Tibial artery (tissue), 4 donors: Measurements from ENCODE around the gene ABHD16B.
A peak's percentile ranks its signal among the peaks of the same experiment; 100 is the strongest.
"Not testable (repeated sequence)": the region's sequence is repeated elsewhere in the genome, so short reads cannot be mapped to it uniquely, and the experiment has no call there.

Experiments used
- DNase-seq, 2 donors: peaks; one replicate each; pipeline ENCODE4 v3.0.0-alpha.2; 2019
- H3K27ac ChIP-seq, 2 donors: fragments of 200-600 bp; sonication (generic) in 1 of 2; 1 replicate in 1 of 2; 2 replicates in 1 of 2; pipeline ENCODE4 v1.5.1; 2018 to 2019; ENCODE audit warnings: mild to moderate bottlenecking in 1 of 2
- H3K27me3 ChIP-seq, 2 donors: fragments of 200-600 bp; sonication (generic) in 1 of 2; one replicate each; pipeline versions ENCODE4 v1.5.1 to v1.6.0; 2016 to 2019
- H3K36me3 ChIP-seq, 3 donors: fragments of 200-600 bp; sonication (generic) in 2 of 3; one replicate each; pipeline ENCODE4 v1.5.1; 2016 to 2019; ENCODE audit warnings: mild to moderate bottlenecking in 2 of 3
- H3K4me1 ChIP-seq, 4 donors: fragments of 200-600 bp; sonication (generic) in 2 of 4; 1 replicate in 3 of 4; 2 replicates in 1 of 4; pipeline ENCODE4 v1.5.1; 2016 to 2019
- H3K4me3 ChIP-seq, 2 donors: fragments of 200-600 bp; sonication (generic) in 1 of 2; 1 replicate in 1 of 2; 2 replicates in 1 of 2; pipeline ENCODE4 v1.5.1; 2018 to 2019; ENCODE audit warnings: mild to moderate bottlenecking in 2 of 2
- H3K9me3 ChIP-seq, 3 donors: fragments of 200-600 bp; sonication (generic) in 1 of 3; one replicate each; pipeline ENCODE4 v1.5.1; 2016 to 2019
- intact Hi-C: fragments of 100-400 bp; cut with DNase I; formaldehyde crosslinking; loops from one replicate; pipeline ENCODE4 v1.15.0; 2023; ENCODE audit warnings: low total_unique reads
- TF ChIP-seq, protein P1 (sequence below), 2 experiments: fragments of 200-600 bp in 1 of 2; fragments of 450-650 bp in 1 of 2; IDR thresholded peaks; one replicate each; pipeline ENCODE4 v1.5.1; 2017 to 2019; ENCODE audit warnings: antibody characterized with exemption in 2 of 2, mild to moderate bottlenecking in 1 of 2, moderate library complexity in 1 of 2

ABHD16B gene

DNA sequence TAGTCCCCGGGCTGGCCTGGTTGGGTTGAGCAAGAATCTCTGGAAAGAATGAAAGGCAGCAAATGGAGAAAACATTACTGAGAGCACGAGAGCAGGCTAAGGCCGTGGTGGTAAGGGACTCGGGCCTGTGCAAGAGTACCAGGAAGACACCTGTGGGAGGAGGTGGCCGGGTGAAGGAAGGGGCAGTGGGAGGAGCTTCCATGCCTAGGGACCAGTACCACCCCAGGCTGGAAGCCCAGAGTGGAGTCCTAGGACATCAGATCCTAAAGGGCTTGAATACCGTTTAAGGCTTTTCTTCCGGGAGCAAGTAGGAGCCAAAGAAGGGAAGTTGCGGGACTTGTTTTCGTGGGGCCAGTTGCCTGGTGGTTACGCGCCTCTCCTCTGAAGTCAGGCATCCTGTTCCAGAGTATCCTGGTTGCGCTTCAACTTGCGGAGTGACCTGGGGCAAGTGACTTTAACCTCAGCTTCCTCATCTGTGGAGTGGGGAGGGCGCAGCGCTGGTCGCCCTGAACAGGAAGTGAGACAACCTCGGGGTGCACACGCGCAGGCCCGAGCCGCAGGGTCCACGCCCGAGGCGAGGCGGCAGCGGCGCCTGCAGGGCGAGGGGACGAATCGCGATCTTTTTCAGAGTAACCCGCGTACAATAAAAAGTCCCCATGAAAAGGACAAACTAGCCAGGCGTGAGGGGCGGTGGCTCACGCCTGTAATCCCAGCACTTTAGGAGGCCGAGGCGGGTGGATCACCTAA, 2.7 kb downstream of the ABHD16B start:
- Histone ChIP-seq H3K9me3 (no peaks in the 10 kb centered on the region), H3K36me3 (peaks cover 6 to 27% (median 13%) of the 10 kb centered on the region in 3 donors), H3K4me1 (peaks cover 0 to 45% (median 24%) of the 10 kb centered on the region in 4 donors), H3K4me3 (peak overlapping the region; percentile 81 to 98), H3K27ac (peak overlapping the region; percentile 88 to 99), H3K27me3 (peaks cover 0 to 4% of the 10 kb centered on the region in 2 donors)
- peak; percentile 87 to 90 for DNase-seq
- TF ChIP-seq, protein P1, sequence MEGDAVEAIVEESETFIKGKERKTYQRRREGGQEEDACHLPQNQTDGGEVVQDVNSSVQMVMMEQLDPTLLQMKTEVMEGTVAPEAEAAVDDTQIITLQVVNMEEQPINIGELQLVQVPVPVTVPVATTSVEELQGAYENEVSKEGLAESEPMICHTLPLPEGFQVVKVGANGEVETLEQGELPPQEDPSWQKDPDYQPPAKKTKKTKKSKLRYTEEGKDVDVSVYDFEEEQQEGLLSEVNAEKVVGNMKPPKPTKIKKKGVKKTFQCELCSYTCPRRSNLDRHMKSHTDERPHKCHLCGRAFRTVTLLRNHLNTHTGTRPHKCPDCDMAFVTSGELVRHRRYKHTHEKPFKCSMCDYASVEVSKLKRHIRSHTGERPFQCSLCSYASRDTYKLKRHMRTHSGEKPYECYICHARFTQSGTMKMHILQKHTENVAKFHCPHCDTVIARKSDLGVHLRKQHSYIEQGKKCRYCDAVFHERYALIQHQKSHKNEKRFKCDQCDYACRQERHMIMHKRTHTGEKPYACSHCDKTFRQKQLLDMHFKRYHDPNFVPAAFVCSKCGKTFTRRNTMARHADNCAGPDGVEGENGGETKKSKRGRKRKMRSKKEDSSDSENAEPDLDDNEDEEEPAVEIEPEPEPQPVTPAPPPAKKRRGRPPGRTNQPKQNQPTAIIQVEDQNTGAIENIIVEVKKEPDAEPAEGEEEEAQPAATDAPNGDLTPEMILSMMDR (IDR thresholded peaks at IDR 0.05): peak; percentile 52 to 56
- intact Hi-C loops: loop anchor here (5.0 to 10.0 kb wide), 4 partner anchors 77 to 329 kb away; partner anchors contain the start of genes GMEB2, LIME1, PTK6 and SLC2A4RG

DNA sequence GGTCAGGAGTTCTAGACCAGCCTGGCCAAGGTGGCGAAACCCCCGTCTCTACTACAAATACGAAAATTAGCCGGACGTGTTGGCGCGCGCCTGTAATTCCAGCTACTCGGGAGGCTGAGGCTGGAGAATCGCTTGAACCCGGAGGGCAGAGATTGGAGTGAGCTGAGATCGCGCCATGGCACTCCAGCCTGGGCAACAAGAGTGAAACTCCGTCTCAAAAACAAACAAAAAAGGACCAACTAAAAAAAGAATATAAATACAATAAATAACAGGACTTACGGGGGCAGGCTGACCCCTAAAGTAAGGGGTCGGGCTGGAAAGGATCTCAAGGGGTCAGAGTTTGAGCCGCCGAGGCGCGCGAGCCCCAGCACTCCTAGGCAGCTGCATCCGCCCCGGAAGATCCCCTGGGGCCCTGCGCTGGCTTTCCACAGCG, 3.3 kb downstream of the ABHD16B start:
- intact Hi-C loops: loop anchor here (5.0 to 10.0 kb wide), 4 partner anchors 77 to 330 kb away; partner anchors contain the start of genes GMEB2, LIME1, PTK6 and SLC2A4RG
- H3K27ac ChIP-seq: peak overlapping the region; percentile 88 to 99
- H3K27me3 ChIP-seq: no peaks in the 10 kb centered on the region
- H3K4me3 ChIP-seq: peak overlapping the region; percentile 81 to 98
- TF ChIP-seq, protein P1 (IDR thresholded peaks at IDR 0.05): no peak
- no peaks in the 10 kb centered on the region for H3K9me3 ChIP-seq
- no peak for DNase-seq
- peaks cover 0 to 44% (median 24%) of the 10 kb centered on the region in 4 donors for H3K4me1 ChIP-seq
- H3K36me3 ChIP-seq: peaks cover 10 to 33% (median 19%) of the 10 kb centered on the region in 3 donors

DNA sequence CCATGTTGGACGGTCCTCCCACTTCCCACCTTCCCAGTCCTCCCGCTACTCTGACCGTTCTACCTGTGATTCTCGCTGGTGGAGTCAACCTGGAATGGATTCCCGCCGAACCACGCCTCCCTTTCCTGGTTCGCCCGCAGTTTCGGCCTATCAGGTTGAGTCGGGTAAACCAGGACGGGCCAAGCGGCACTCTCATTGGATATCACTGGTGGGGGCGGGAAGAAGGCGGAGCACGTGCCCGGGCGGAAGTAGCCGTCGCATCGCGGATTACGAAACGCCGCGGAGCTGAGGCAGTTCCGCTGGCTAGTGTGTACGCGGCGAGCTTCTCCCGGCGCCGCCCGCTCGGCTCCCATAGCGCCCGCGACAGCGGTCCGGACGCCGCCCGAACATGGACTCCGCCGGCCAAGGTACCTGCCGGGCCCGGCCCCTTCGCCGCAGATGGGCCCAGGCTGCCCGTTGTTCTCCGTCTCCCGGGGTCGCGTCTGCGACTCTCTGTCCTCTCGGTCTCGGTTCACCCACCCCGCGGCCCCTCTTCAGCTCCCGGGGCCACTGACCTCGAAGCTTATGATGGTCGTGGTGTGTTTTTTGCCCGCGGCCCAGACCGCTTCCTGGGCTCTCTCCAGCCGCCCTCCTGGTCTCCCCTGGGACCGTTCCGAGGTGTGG, 3.8 kb downstream of the ABHD16B start, which contains the start of gene TPD52L2:
Gene TPD52L2 (plus strand): TSS at position 293 of the 663 bp plus-strand sequence. CDS start 96 bp downstream, at position 389.
- peak within 1 kb of the TSS; percentile 88 to 99 for H3K27ac ChIP-seq
- peaks cover 16 to 39% (median 24%) of the 10 kb centered on the region in 3 donors for H3K36me3 ChIP-seq
- peak; percentile 99 for DNase-seq
- no peaks in the 10 kb centered on the region for H3K9me3 ChIP-seq
- intact Hi-C loops: loop anchor here (5.0 to 10.0 kb wide), 4 partner anchors 78 to 330 kb away; partner anchors contain the start of genes GMEB2, LIME1, PTK6 and SLC2A4RG
- H3K27me3 ChIP-seq: no peaks in the 10 kb centered on the region
- TF ChIP-seq, protein P1 (IDR thresholded peaks at IDR 0.05): no peak
- H3K4me3 ChIP-seq: peak within 1 kb of the TSS; percentile 81 to 98
- peaks cover 0 to 44% (median 24%) of the 10 kb centered on the region in 4 donors for H3K4me1 ChIP-seq

DNA sequence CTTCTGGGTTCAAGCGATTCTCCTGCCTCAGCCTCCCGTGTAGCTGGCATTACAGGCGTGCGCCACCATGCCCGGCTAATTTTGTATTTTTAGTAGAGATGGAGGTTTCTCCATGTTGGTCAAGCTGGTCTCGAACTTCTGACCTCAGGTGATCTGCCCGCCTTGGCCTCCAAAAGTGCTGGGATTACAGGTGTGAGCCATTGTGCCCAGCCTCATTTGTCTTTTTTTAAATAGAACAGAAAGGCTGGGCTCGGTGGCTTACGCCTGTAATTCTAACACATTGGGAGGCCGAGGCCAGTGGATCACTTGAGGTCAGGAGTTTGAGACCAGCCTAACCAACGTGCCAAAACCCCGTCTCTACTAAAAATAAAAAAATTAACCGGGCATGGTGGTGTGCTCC, 5.7 kb downstream of the ABHD16B start:
- peaks cover 29 to 48% (median 36%) of the 10 kb centered on the region in 3 donors for H3K36me3 ChIP-seq
- not testable (repeated sequence) for H3K27me3 ChIP-seq, H3K27ac ChIP-seq, H3K4me3 ChIP-seq, H3K9me3 ChIP-seq, DNase-seq
- intact Hi-C loops: loop anchor here (10.0 kb wide), 3 partner anchors 132 to 332 kb away; partner anchors contain the start of genes GMEB2, LIME1, PTK6 and SLC2A4RG
- H3K4me1 ChIP-seq: peaks cover 0 to 44% (median 24%) of the 10 kb centered on the region in 4 donors

DNA sequence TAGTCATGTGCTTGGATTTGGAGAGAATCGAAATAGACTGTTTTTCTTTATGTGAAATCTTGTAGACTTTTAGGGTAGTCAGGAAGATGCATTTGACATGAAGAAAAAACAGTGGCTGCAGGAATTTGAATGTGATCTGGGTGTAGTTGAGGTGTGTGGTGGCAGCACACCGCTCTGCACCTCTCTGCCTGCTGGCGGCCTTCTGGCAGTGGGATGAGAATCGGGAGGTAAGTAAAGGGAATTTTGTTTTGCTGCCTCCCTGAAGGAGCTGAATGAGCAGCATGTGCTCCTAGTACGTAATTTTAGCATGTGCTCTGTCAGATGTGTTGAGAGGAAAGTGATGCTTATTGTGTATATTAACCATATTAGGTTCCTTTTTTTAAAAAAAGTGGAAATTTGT, 7.0 kb downstream of the ABHD16B start:
- intact Hi-C loops: loop anchor here (10.0 kb wide), 3 partner anchors 133 to 333 kb away; partner anchors contain the start of genes GMEB2, LIME1, PTK6 and SLC2A4RG
- TF ChIP-seq, protein P1 (IDR thresholded peaks at IDR 0.05): no peak
- Histone ChIP-seq H3K27me3 (no peaks in the 10 kb centered on the region), H3K4me3 (no peak overlapping the region), H3K4me1 (peaks cover 0 to 35% (median 22%) of the 10 kb centered on the region in 4 donors), H3K9me3 (no peaks in the 10 kb centered on the region), H3K27ac (no peak overlapping the region), H3K36me3 (peaks cover 30 to 53% (median 37%) of the 10 kb centered on the region in 3 donors)
- DNase-seq: no peak
